ENCODE measurements around the gene LRRC23.

LRRC23 gene

GRCh38 chr12:6941782-6942181, 37.2 kb downstream of the LRRC23 start:
- DNase-seq (ENCODE audit: insufficient read length, low spot score): no peak
- FAIRE-seq: no peak

GRCh38 chr12:6942331-6942665, 37.7 kb downstream of the LRRC23 start:
- DNase-seq (ENCODE audit: insufficient read length, low spot score) (no peak), FAIRE-seq (no peak)

GRCh38 chr12:6943389-6943721, 38.7 kb downstream of the LRRC23 start:
- DNase-seq (ENCODE audit: insufficient read length, low spot score): peak; percentile 92
- peak; percentile 87 for FAIRE-seq

GRCh38 chr12:6943722-6944380, 39.2 kb downstream of the LRRC23 start, which contains the start of the genes C12orf57 and RNU7-1:
Gene C12orf57, plus strand, starts transcription at chr12:6944022. Its CDS starts 100 bp downstream, at chr12:6944122.
Gene RNU7-1, plus strand, starts transcription at chr12:6943816.
- peak; percentile 60 for FAIRE-seq
- DNase-seq (ENCODE audit: insufficient read length, low spot score): no peak

GRCh38 chr12:6944381-6945186, 40.0 kb downstream of the LRRC23 start:
- DNase-seq (ENCODE audit: insufficient read length, low spot score) (no peak), FAIRE-seq (peak; percentile 96)

- FAIRE-seq (peak; percentile 39), DNase-seq (ENCODE audit: insufficient read length, low spot score) (no peak)
Measured at GRCh38 chr12:6945613-6946012, 41.0 kb downstream of the LRRC23 start.

- peak; percentile 92 for FAIRE-seq
Measured at GRCh38 chr12:6946033-6946919, 41.7 kb downstream of the LRRC23 start.

GRCh38 chr12:6946920-6947374, 42.3 kb downstream of the LRRC23 start:
- FAIRE-seq (no peak), DNase-seq (ENCODE audit: insufficient read length, low spot score) (no peak)

More at GRCh38 chr12:6946033-6946919, 41.7 kb downstream of the LRRC23 start:
- DNase-seq (ENCODE audit: insufficient read length, low spot score): no peak

GRCh38 chr12:6947615-6948014, 43.0 kb downstream of the LRRC23 start:
- FAIRE-seq (peak; percentile 14), DNase-seq (ENCODE audit: insufficient read length, low spot score) (no peak)

GRCh38 chr12:6948873-6949594, 44.4 kb downstream of the LRRC23 start:
- DNase-seq (ENCODE audit: insufficient read length, low spot score) (no peak), FAIRE-seq (peak; percentile 92)

- no peak for DNase-seq (ENCODE audit: insufficient read length, low spot score)
- FAIRE-seq: no peak
Measured at GRCh38 chr12:6950401-6950801, 45.8 kb downstream of the LRRC23 start.

- peak; percentile 95 for FAIRE-seq
Measured at GRCh38 chr12:6950811-6951540, 46.4 kb downstream of the LRRC23 start, which contains the start of gene PTPN6. Gene PTPN6, plus strand, starts transcription at chr12:6951356. Its CDS starts 157 bp downstream, at chr12:6951513.

GRCh38 chr12:6951551-6952120, 47.0 kb downstream of the LRRC23 start:
- no peak for DNase-seq (ENCODE audit: insufficient read length, low spot score)

More at GRCh38 chr12:6950811-6951540, 46.4 kb downstream of the LRRC23 start, which contains the start of gene PTPN6:
- DNase-seq (ENCODE audit: insufficient read length, low spot score): no peak

GRCh38 chr12:6952121-6952862, 47.7 kb downstream of the LRRC23 start:
- no peak for DNase-seq (ENCODE audit: insufficient read length, low spot score)
- peak; percentile 62 for FAIRE-seq

More at GRCh38 chr12:6951551-6952120, 47.0 kb downstream of the LRRC23 start:
- no peak for FAIRE-seq

GRCh38 chr12:6952863-6953441, 48.3 kb downstream of the LRRC23 start:
- no peak for FAIRE-seq
- DNase-seq (ENCODE audit: insufficient read length, low spot score): no peak

GRCh38 chr12:6953442-6954315, 49.1 kb downstream of the LRRC23 start:
- FAIRE-seq (peak; percentile 100), DNase-seq (ENCODE audit: insufficient read length, low spot score) (no peak)
